RWPE2 (cell line): ENCODE data around the gene YJEFN3.

Experiments
- ATAC-seq: fragments of 200-7000 bp; cut with Tn5 transposase; 3 replicates; pipeline ENCODE4 v1.9.1; 2021; ENCODE audit warnings: low read depth
- DNase-seq: peaks from one replicate; pipeline ENCODE4 v3.0.0-alpha.2; 2020; ENCODE audit warnings: low spot score
- H3K27ac ChIP-seq: fragments of 450-650 bp; 2 replicates; pipeline ENCODE4 v1.5.1; 2017; ENCODE audit warnings: mild to moderate bottlenecking; ENCODE audit not compliant: poor library complexity, severe bottlenecking
- H3K27me3 ChIP-seq: fragments of 250-450 bp; sonication (Bioruptor Pico); 2 replicates; pipeline ENCODE4 v1.5.1; 2021; ENCODE audit warnings: mild to moderate bottlenecking, moderate library complexity; ENCODE audit not compliant: insufficient read depth, poor library complexity, severe bottlenecking
- H3K36me3 ChIP-seq: fragments of 250-450 bp; sonication (Bioruptor Pico); 2 replicates; pipeline ENCODE4 v1.5.1; 2020; ENCODE audit warnings: low read depth, mild to moderate bottlenecking, moderate library complexity
- H3K4me1 ChIP-seq: fragments of 250-450 bp; sonication (Bioruptor Pico); 2 replicates; pipeline ENCODE4 v1.5.1; 2021; ENCODE audit warnings: mild to moderate bottlenecking, moderate library complexity; ENCODE audit not compliant: insufficient read depth, poor library complexity, severe bottlenecking
- H3K4me3 ChIP-seq: fragments of 250-450 bp; sonication (Bioruptor Pico); 2 replicates; pipeline ENCODE4 v1.5.1; 2021; ENCODE audit warnings: mild to moderate bottlenecking, moderate library complexity; ENCODE audit not compliant: severe bottlenecking
- H3K9me3 ChIP-seq: fragments of 250-450 bp; sonication (Bioruptor Pico); 2 replicates; pipeline ENCODE4 v1.5.1; 2021; ENCODE audit warnings: mild to moderate bottlenecking, moderate library complexity; ENCODE audit not compliant: severe bottlenecking
- TF ChIP-seq, protein P1 (sequence below): fragments of 450-650 bp; IDR thresholded peaks from one replicate; pipeline ENCODE4 v1.5.1; 2017; ENCODE audit warnings: mild to moderate bottlenecking, moderate library complexity; ENCODE audit not compliant: poor library complexity, severe bottlenecking

Gene YJEFN3

DNA sequence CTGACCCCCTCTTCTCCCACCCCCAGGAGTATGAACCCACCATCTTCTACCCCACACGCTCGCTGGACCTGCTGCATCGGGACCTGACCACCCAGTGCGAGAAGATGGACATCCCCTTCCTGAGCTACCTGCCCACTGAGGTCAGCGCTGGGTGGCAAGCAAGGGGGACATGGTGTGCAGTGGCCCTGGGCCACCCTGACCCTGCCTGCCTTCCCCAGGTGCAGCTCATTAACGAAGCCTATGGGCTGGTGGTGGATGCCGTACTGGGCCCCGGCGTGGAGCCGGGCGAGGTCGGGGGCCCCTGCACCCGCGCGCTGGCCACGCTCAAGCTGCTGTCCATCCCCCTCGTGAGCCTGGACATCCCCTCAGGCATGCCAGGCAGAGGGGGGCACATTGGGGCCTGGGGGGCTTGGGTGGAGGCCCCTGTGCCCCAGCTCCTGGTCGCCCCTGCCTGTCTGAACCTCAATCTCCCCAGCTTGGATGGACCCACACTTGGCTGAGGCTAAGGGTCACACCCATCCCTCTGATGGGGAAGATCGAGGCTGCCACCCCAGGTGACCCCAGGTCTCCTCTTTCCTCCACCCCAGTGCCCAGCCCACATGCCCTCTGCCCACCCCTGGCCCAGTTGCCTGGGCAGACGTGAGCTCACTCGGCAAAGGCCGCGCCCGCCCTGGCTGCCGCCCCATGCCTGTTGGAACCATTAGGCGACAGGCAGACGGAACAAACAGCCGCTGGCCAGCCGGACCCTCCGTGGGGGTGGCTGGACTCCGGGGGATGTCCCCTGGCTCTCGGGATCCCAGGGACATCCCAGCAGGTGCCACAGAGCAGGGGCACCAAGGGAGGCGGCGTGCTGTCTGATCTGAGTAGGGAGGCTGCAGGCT lies 6.8 kb downstream of the YJEFN3 start:
- H3K27me3 ChIP-seq, result peaks cover 18% of the 10 kb centered on the region
- H3K9me3 ChIP-seq, result no peaks in the 10 kb centered on the region
- ATAC-seq, result no peak
- TF ChIP-seq, protein P1, sequence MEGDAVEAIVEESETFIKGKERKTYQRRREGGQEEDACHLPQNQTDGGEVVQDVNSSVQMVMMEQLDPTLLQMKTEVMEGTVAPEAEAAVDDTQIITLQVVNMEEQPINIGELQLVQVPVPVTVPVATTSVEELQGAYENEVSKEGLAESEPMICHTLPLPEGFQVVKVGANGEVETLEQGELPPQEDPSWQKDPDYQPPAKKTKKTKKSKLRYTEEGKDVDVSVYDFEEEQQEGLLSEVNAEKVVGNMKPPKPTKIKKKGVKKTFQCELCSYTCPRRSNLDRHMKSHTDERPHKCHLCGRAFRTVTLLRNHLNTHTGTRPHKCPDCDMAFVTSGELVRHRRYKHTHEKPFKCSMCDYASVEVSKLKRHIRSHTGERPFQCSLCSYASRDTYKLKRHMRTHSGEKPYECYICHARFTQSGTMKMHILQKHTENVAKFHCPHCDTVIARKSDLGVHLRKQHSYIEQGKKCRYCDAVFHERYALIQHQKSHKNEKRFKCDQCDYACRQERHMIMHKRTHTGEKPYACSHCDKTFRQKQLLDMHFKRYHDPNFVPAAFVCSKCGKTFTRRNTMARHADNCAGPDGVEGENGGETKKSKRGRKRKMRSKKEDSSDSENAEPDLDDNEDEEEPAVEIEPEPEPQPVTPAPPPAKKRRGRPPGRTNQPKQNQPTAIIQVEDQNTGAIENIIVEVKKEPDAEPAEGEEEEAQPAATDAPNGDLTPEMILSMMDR, result no peak
- no peaks in the 10 kb centered on the region for H3K36me3 ChIP-seq
- peak; percentile 65 for DNase-seq
- no peak overlapping the region for H3K27ac ChIP-seq
- H3K4me1 ChIP-seq, result no peaks in the 10 kb centered on the region
- no peak overlapping the region for H3K4me3 ChIP-seq

DNA sequence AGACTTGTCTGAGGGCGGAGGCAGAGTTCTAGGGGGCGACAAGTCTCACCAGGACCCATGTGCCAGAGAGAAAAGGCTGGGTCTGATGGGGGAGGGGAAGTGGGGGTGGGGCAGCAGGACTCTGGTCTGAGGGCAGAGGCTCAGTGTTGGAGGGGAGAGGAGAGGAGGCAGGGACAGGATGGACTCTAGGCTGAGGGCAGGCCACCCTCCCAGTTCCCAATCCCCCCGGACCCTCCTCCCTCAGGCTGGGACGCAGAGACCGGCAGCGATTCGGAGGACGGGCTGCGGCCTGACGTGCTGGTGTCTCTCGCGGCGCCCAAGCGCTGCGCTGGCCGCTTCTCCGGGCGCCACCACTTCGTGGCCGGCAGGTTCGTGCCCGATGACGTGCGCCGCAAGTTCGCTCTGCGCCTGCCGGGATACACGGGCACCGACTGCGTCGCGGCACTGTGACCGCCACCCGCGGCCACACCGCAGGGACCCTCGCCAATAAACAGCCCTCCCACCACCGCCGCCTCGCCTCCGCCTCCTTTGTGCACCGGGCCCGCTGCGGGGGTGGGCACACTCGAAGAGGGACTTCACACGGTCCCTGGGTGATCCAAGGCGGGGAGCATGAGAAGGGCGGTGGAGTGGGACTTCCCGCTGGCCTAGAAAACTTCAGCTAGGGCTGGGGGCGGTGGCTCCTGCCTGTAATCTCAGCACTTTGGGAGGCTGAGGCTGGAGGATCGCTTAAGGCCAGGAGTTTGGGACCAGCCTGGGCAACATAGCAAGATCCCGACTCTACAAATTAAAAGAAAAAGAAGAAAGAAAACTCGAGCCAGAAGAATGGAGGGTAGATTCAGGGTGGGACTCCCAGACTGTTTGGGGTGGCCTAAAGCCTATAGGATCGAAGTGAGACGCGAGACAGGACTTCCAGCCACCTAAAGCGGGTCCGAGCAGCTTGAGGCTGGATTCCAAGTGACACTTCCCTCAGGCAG lies 8.7 kb downstream of the YJEFN3 start:
- DNase-seq (peak; percentile 59), ATAC-seq (no peak)
- TF ChIP-seq, protein P1, result no peak
- Histone ChIP-seq H3K27ac (no peak overlapping the region), H3K36me3 (no peaks in the 10 kb centered on the region), H3K4me3 (no peak overlapping the region), H3K4me1 (no peaks in the 10 kb centered on the region), H3K27me3 (peaks cover 18% of the 10 kb centered on the region), H3K9me3 (no peaks in the 10 kb centered on the region)

DNA sequence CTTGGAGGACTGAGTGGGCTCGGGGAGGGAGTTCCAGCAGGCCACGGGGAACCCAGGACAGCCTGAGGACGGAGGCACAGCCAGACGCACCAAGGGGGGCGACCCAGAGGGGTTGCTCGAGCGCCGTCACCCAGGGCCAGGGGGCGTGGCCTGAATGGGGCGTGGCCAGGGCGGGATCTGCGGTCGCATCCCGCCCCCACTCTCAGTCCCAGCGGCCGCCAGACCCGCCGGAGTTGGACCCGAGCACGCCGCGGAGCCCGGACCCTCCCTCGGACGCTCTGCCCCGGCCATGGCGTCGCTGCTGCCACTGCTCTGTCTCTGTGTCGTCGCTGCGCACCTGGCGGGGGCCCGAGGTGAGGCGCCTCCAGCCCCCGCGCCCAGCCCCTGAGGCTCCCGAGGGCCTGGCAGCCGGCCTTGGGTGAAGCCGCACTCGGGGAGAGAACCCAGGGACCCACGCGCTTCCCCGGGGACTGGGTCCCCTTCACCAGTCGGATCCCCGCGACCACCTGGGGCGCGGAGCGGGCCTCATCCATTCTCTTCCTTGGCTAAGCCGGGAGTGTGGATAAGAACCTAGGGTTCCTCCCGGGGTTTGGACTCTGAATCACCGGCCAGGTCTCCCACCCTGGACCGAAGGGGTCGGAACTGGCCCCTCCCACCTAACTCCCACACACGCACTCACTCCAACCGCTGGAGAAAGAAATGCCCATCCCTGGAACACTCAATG lies 9.5 kb downstream of the YJEFN3 start, which contains the start of gene CILP2:
Gene CILP2 (plus strand): TSS at position 205 of the 724 bp plus-strand sequence. CDS start 85 bp downstream, at position 290.
- DNase-seq, result peak; percentile 73
- no peak within 1 kb of the TSS for H3K27ac ChIP-seq
- no peaks in the 10 kb centered on the region for H3K4me1 ChIP-seq
- TF ChIP-seq, protein P1, result no peak
- H3K4me3 ChIP-seq, result peak within 1 kb of the TSS; percentile 20
- H3K27me3 ChIP-seq, result peaks cover 18% of the 10 kb centered on the region
- peak; percentile 11 for ATAC-seq
- H3K36me3 ChIP-seq, result no peaks in the 10 kb centered on the region
- no peaks in the 10 kb centered on the region for H3K9me3 ChIP-seq

DNA sequence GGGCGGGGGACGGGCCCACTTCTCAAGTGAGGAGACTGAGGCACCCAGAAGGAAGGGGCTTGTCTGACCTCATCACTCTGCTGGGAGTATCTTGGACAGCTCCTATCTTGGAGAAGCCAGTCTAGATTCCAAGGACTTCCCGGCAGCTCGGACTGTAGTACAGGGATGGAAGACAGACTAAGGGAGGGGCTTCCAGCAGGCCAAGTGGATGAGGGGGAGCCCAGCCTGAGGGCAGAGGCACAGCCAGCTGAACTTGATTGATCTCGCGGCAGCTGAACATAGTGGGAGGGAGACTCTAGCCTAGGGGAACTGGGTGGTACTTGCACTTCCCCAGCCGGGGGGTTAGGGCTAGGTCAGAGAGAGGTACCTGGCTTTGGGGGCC lies 10.1 kb downstream of the YJEFN3 start:
- Histone ChIP-seq H3K9me3 (no peaks in the 10 kb centered on the region), H3K27ac (no peak overlapping the region), H3K27me3 (peaks cover 18% of the 10 kb centered on the region), H3K36me3 (no peaks in the 10 kb centered on the region), H3K4me1 (no peaks in the 10 kb centered on the region), H3K4me3 (no peak overlapping the region)
- ATAC-seq, result 0 out of 3 replicates have a peak, but pooled peaks have one; percentile 3
- DNase-seq, result no peak
- TF ChIP-seq, protein P1, result no peak
